HG03039 (cell line): ENCODE results near the gene RHOG.
"Not testable (repeated sequence)": the region's sequence is repeated elsewhere in the genome, so short reads cannot be mapped to it uniquely, and the experiment has no call there.

Source experiments
- ATAC-seq: cut with Tn5 transposase; IDR thresholded peaks from one replicate; pipeline ENCODE4 v1.9.1; 2021; ENCODE audit warnings: mild to moderate bottlenecking, moderate library complexity; ENCODE audit not compliant: unreplicated experiment

RHOG gene

DNA sequence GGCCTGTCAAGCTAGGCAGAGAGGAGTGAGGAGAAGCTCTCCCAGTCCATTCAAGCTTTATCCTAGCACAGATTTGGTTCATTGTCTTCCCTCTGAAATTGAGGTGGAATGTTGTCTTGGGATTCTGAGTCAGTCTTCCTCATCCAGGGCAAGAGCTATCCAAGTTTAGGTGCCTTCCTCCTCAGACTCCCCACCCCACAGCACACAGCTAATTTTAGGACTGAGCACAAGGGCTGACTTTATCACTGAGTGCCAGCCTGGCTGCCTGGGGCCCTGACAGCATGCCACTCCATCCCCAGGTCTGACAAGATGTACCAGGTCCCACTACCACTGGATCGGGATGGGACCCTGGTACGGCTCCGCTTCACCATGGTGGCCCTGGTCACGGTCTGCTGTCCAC, 29.8 kb downstream of the RHOG start:
- ATAC-seq, result no peak

DNA sequence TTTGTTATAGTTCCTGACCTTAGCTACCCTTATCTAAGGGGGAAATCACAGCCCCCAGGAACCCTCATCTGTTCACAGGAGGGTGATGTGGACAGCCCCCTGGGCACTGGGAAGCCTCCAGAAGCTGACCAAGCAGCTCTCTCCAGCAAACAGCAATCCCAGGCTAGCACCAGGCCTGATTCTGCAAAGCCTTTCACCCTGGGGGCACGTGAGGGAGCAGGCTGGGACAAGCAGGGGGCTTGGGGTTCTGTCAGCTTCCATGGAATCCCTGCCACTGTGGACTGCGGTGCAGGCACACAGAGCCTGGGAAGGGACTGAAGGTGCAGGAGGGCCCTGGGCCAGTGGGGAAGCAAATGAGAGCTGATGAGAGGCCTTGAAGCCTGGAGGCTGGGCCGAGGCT, 30.3 kb downstream of the RHOG start:
- no peak for ATAC-seq

DNA sequence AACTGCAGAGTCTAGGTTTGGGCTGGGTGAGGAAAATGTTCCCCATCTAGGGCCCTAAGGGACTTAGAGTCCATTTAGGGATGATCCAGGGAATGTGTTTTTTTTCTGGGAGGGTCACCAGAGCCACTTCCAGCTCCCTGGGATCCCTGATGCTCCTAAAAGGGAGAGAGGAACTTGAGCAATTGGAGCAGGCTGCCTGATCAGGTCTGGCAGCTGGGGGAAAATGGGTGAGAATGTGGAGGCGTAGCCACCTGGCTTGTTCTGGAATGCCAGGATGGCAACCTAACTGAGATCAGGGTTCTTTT, 31.2 kb downstream of the RHOG start:
- ATAC-seq, result no peak

DNA sequence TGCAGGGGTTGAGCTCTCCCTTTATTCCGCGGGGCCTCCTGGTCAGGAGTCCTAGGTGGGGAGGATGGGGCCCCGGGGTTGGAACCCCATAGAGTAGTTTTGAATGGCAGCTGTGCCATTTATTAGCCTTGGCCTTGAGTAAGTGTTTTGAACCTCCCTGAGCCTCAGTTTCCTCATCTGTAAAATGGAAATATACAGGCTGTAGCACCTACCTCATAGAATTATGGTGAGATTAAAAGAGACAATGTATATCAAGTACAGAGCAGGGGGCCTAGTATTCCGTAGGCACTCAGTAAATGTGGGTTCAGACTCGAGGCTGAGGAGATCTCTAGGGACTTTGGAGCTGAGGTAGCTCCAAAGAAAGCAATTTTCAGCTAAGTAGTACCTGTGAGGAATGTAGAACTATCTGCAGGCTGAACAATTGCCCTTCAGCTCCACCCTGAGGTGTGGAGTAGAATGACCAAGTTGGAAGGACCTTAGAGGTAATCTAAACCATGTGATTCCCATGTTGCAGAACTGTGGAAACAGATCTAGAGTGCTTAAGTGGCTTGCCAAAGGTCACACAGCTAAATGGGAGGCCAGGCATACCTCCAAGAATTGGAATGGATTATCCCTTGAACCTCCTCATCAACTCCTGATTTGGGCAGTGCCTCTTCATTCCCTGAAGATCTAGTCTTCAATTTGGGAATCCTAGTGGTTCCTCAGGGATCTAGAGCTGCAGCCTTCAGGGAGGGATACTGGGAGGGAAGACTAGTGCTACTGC, 31.7 kb downstream of the RHOG start:
- peak; percentile 60 for ATAC-seq

DNA sequence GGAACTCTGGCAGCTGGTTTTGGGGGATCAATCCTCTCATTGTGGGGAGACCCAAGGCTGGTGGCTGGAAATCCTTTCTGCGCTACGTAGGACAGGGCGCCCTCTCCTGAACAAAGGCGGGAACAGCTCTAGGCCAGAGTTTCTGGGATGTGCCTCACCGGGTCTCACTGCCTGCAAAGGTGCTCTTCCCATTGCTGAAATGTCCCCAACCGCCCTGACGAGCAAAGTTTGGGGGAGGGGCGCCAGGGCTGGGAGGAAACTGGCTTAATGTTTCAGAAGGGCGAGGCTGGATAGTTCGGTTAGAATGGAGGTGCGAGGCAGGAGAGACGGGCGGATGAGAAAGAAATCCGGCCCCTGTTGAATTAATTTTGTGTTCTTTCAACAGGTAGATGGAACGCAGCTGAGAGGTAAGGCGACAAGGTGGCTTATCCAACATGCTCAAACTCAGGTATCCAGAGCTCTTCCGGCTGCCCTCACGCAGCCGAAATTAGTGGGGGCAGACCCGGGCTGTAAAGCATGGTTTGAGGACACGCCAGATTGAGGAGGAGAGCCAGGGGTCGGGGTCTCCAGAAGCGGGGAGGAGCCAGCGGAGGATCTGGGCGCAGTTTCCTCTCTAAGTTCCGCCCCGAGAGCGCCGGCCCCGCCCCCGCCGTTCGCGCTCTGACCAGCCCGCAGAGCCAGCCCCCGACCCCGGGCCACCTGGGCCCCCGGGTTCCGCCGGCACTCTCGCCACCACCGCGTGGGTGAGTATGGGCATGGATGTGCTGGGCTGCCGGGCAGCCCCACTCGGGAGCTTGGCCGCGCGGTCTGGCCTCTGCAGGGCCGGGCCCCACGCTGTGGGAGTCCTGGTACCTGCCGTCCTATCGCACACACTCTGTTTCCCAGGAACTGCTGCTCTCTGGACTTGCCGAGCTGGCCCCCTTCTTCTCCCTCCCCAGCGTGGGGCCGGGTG, 32.6 kb downstream of the RHOG start, which contains the start of gene PGAP2:
PGAP2 (plus strand) TSS at position 652 of the 952 bp plus-strand sequence. CDS start 2,700 bp downstream, outside the sequence.
- ATAC-seq, result peak; percentile 55

DNA sequence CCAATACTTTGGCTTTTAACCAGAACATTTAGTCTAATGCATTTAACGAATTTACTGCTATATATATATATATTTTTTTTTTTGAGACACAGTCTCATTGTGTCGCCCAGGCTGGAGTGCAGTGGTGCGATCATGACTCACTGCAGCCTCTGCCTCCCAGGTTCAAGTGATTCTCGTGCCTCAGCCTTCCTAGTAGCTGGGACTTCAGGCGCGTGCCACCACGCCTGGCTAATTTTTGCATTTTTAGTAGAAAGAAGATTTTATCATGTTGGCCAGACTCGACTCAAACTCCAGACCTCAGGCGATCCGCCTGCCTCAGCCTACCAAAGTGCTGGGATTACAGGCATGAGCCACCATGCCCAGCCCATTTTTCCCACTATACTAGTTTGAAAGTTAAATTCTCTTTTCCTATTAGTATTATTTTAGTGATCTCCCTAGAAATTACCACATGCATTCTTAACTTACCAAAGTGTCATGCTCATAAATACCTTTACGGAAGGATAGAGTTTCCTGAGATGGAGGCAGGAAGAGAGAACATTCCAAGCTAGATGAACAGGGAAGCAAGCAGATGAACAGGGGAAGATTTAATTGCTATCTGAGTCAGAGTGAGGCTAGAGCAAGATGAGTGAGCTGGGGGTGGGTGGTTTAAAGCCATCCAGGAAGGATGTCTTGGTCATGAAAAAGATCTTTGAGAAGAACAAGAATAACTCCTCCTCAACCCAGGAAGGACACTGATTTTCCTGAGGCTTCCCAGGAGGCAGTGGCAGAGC, 36.8 kb downstream of the RHOG start:
- ATAC-seq, result no peak

DNA sequence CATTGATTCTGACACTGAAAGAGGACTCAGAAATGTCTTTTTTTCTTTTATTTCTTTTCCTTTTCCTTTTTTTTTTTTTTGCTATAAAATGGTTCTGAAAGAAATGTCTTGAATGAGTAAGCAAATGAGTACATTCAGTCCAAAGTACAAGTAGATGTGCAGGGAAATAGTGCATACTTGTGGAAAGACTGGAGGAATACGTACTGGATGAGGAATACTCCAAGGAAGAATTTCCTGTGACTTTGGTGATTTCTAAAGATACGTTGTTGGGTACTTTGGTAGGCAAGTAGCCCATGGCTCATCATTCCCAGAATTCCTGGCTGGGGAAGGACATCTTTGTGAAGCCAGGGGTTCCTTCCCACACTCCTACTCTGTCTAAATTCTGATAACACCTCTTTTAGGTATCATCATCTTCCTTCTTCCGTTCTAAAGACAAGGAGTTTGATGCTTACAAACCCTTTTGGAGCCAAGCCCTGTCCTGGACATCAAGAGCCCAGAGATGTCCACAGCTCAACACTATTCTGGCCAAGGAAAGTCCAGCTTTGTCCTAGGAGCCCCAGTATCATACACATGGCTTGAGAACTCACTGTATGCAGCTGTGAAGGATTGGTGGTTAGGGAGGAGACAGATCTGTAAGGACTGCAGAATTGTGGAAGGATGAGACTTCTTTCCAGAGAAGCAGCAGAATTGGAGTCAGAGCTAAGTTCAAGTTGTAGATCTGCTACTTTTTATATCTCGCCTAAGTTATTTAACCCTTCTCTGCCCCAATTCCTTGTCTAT, 38.6 kb downstream of the RHOG start:
- no peak for ATAC-seq

DNA sequence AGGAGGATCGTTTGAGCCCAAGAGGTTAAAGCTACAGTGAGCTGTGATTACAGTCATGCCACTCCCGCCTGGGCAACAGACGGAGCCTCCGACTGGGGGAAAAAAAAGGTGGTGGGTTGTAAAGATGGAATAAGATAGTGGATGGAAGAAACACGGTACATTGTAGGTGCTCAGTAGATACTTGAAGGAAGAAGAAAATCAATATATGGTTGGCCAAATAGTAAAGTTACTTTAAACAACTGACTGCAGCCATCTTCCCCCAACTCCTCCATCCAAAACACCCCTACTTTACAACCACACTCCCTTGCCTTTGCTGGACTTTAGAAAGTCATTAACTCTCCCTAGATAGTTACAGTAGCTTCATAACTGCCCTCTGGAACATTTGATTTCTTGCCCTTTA, 40.9 kb downstream of the RHOG start:
- no peak for ATAC-seq

DNA sequence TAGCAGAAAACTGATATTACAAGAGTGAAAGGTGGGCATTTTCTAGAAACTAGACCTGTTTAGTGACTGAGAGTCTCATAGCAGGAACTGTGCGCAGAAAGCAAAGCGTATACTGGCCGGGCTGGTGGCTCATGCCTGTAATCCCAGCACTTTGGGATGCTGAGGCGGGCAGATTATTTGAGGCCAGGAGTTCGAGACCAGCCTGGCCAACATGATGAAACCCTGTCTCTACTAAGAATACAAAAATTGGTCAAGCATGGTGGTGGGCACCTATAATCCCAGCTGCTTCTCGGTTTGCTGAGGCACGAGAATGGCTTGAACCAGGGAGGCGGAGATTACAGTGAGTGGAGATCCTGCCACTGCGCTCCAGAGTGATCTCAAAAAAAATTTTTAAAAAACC, 41.6 kb downstream of the RHOG start:
- no peak for ATAC-seq

DNA sequence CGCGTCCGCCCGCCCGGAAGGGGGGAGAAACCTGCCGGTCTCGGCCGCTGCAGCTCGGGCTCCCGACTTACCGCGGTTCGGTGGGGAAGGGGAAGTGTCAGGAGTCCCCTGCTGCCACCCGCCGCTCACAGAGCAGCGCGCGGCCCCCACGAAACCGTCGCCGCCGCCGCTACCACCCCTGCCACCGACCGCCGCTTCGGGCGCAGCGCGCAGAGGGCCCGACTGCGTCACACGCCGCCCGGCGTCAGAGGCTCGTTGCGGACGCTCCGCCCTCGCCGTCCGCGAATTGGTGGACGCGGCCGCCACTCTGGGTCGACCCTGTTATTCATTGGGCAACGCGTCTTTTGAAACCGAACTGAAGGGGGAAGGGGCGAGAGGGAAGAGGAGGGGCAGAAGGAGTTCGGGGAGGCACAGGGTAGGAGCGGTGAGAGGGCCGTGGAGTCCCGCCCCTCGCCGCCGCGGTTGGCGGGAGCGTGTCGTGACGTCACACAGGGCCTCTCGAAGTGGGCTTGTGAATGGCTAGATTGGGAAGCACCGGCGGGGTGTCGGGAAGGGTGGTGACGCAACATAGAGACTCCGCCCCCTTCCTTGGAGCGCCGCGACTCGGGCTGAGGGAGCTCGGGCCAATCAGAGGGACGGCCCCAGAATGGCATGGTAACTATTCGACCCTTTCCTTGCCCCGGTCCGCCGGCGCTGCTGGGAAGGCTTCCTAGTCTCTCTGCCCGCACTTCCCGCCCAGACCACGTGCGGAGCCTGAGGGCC, 43.2 kb downstream of the RHOG start, which contains the start of gene NUP98:
NUP98 (minus strand) TSS at position 226 of the 762 bp plus-strand sequence. CDS start 15,437 bp downstream, outside the sequence.
- ATAC-seq, result peak; percentile 97

DNA sequence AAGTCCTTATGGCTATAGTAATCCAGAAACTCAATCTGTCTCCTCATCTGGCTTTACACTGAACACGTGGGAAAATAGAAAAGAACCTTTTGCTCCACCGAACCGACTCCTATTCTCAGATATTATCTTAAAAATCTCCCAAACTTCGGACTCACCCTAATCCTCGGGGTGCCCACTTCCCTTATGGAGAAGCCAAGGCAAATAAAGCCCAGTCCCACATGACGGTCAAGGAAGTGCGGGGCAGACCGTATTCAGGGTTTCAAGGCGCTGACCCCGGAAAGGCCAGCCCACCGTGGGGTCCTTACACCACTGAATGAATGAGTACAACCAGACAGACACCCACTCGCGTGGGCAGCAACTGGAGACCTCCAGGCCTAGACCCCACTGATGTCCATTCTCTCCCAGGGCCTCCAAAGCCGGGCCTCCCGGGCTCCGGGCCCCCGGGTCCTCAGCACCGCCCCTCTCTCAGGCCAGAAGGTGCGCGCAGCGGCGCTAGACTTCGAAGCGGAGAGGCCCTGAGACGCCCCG, 43.9 kb downstream of the RHOG start:
- ATAC-seq, result peak; percentile 26

DNA sequence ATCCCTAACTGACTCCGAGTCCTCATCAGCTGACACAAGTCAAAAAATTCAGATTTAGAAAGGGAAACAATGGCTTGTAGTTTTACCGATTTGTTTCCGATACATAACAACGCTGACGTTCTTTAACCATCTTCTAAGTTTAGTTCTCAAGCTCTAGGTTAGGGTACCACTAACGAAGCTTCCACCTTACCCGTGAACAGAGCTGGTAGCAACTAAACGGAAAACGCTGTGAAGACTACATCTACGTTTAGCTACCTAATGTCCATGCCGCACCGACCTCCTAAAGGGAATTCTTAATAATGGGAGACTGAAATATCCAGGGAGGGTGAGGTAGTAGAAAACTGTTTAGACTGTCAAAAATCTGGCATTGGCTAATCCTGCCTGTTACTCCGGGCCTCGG, 44.4 kb downstream of the RHOG start:
- ATAC-seq, result no peak

DNA sequence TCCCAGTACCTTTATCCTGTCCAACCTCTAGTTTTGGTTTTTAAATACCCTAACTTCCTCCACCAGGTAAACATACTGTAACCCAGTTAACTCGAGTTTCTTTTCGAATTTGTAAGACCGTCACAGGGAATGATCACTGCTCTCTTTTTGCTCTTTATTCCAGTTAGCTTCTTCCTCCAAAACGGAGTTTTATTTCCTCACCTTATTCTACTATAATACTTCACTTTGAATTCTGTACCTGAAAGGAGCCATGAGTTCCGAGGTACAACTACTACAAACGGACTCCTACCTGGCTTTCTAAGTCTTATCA, 44.8 kb downstream of the RHOG start:
- ATAC-seq, result no peak

DNA sequence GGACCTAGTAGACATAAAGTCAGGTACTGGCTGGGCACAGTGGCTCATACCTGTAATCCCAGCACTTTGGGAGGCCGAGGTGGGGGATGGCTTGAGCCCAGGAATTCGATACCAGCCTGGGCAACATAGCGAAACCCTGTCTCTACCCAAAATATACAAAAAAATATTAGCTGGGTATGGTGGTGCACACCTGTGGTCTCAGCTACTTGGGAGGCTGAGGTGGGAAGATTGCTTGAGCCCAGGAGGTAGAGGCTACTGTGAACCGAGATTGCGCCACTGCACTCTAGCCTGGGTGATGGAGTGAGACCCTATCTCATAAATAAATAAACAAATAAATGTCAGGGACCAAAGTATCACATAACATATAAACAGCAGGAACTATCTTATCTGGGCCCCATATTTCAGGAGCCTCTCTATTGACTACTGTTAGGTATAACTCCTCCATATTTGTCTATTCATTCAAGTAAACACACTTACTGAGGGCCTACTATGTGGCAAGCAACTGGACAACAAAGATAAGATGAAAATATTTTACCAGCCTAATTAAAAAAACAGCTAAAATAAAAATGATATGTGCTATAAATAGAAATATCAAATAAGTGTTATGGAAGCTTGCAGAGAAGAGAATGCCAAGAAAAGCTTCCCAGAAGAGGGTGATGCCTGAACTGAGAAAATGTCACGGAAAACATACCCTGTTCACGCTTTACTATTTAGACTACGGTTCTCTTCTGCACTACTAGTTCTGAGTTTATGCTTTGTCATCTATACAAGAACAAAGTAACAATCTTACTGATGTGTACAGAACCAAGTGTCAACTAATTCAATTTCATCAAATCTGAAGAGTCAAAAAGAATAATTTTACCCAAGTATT, 45.4 kb downstream of the RHOG start:
- ATAC-seq, result no peak

DNA sequence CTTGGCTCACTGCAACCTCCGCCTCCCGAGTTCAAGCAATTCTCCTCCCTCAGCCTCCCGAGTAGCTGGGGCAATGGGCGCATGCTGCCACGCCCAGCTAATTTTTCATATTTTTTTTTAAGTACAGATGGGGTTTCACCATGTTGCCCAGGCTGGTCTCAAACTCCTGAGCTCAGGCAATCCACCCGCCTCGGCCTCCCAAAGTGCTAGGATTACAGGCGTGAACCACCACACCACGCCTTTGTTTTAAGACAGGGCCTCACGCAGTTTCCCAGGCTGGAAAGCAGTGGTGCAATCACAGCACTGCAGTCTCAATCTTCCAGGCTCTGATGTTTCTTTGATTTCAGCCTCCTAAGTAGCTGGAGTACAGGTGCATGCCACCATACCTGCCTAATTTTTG, 46.4 kb downstream of the RHOG start:
- ATAC-seq, result not testable (repeated sequence)

DNA sequence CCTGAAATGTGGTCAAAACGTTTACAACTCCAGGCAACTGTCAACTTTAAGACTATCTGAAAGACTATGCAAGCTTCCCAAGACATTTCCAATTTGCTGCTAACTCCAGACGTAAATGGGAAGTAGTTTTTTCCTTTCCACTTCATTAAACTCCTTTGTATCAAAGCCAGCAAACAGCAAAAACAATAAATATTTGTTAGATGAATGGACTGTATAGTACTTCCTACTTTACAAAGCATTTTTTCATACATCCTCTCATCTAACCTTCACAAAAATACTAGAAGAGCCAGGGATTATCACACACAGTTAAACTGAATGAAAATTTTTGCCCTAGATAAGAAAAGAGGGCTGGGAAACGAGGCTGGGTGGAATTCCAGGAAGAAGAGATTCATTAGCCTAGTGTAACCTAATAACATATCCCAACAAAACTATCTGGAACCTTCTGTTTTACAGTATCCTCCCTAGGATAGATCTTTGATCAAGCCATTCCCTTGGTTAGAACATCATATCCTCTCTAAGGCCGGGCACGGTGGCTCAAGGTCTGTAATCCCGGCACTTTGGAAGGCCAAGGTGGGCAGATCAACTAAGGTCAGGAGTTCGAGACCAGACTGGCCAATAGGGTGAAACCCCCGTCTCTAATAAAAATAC, 53.9 kb downstream of the RHOG start:
- no peak for ATAC-seq

DNA sequence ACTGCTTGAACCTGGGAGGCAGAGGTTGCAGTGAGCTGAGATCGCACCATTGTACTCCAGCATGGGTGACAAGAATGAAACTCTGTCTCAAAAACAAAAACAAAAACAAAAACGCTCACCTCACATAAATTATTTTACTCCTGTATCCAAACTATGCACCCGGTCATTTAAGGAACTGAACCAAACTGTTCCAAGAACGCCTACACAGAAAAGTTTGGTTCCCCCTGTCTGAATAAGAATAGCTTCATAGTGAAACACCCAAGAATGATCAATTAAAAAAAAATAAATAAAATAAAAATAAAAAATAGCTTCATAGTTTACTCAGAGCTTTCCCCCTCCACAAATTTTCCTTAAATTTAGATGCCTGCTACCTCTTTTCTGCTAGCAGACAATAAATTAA, 57.1 kb downstream of the RHOG start:
- no peak for ATAC-seq

DNA sequence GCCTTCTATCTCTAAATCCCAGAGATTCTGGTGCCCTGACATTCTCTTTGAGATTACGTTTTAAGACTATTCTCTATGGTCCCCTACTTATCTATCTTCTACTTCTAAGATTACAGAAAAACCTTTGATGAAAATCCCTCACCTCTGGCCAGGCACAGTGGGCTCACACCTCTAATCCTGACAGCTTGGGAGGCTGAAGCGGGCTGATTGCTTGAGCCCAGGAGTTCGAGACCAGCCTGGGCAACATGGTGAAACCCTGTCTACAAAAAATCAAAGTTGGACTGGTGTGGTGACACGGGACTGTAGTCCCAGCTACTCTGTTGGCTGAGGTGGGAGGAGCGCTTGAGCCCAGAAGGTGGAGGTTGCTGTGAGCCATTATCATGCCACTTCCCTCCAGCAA, 57.8 kb downstream of the RHOG start:
- no peak for ATAC-seq
